ENCODE measurements around the gene ISOC1.

DNA sequence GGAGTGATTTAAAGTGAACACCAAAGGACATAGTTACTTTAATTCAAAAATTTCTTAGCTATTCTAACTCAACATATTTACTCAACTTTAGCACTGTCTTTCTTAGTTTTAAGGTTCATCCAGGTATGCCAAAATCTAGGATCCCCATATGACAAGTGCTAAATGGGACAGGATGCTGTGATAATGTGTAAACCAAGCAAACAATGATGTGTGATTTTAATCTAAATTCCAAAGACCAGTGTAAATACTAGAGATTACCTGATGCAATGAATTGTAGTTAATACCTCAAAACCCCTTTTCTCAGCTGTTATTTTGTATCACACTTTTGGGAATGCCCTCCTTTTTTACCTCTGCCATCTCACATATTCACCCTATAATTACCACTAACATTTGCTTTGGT, 26.8 kb upstream of the ISOC1 start:
- TF ChIP-seq, protein P1, sequence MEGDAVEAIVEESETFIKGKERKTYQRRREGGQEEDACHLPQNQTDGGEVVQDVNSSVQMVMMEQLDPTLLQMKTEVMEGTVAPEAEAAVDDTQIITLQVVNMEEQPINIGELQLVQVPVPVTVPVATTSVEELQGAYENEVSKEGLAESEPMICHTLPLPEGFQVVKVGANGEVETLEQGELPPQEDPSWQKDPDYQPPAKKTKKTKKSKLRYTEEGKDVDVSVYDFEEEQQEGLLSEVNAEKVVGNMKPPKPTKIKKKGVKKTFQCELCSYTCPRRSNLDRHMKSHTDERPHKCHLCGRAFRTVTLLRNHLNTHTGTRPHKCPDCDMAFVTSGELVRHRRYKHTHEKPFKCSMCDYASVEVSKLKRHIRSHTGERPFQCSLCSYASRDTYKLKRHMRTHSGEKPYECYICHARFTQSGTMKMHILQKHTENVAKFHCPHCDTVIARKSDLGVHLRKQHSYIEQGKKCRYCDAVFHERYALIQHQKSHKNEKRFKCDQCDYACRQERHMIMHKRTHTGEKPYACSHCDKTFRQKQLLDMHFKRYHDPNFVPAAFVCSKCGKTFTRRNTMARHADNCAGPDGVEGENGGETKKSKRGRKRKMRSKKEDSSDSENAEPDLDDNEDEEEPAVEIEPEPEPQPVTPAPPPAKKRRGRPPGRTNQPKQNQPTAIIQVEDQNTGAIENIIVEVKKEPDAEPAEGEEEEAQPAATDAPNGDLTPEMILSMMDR (conservative IDR thresholded peaks at IDR 0.05; ENCODE audit: low read depth in 2 of 2), result no peak
- TF ChIP-seq EZH2phosphoT487 (IDR thresholded peaks at IDR 0.05; ENCODE audit: unreplicated experiment) (no peak), ZNF114 (CRISPR knock-in tag; IDR thresholded peaks at IDR 0.05) (no peak), EZH2 (IDR thresholded peaks at IDR 0.05; ENCODE audit: low read depth, unreplicated experiment) (no peak), CREB1 (CRISPR knock-in tag; IDR thresholded peaks at IDR 0.05; ENCODE audit: low read depth) (no peak), POLR2AphosphoS5 (IDR thresholded peaks at IDR 0.05; ENCODE audit: low read depth) (no peak), STAT1 (IDR thresholded peaks at IDR 0.05; ENCODE audit: unreplicated experiment) (no peak)
- TF ChIP-seq, protein P2, sequence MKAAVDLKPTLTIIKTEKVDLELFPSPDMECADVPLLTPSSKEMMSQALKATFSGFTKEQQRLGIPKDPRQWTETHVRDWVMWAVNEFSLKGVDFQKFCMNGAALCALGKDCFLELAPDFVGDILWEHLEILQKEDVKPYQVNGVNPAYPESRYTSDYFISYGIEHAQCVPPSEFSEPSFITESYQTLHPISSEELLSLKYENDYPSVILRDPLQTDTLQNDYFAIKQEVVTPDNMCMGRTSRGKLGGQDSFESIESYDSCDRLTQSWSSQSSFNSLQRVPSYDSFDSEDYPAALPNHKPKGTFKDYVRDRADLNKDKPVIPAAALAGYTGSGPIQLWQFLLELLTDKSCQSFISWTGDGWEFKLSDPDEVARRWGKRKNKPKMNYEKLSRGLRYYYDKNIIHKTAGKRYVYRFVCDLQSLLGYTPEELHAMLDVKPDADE (IDR thresholded peaks at IDR 0.05), result no peak
- TF ChIP-seq, protein P3, sequence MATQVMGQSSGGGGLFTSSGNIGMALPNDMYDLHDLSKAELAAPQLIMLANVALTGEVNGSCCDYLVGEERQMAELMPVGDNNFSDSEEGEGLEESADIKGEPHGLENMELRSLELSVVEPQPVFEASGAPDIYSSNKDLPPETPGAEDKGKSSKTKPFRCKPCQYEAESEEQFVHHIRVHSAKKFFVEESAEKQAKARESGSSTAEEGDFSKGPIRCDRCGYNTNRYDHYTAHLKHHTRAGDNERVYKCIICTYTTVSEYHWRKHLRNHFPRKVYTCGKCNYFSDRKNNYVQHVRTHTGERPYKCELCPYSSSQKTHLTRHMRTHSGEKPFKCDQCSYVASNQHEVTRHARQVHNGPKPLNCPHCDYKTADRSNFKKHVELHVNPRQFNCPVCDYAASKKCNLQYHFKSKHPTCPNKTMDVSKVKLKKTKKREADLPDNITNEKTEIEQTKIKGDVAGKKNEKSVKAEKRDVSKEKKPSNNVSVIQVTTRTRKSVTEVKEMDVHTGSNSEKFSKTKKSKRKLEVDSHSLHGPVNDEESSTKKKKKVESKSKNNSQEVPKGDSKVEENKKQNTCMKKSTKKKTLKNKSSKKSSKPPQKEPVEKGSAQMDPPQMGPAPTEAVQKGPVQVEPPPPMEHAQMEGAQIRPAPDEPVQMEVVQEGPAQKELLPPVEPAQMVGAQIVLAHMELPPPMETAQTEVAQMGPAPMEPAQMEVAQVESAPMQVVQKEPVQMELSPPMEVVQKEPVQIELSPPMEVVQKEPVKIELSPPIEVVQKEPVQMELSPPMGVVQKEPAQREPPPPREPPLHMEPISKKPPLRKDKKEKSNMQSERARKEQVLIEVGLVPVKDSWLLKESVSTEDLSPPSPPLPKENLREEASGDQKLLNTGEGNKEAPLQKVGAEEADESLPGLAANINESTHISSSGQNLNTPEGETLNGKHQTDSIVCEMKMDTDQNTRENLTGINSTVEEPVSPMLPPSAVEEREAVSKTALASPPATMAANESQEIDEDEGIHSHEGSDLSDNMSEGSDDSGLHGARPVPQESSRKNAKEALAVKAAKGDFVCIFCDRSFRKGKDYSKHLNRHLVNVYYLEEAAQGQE (IDR thresholded peaks at IDR 0.05; ENCODE audit: unreplicated experiment), result no peak

Data from GM23338 (cell line).